Measurements from ENCODE around the gene NHLRC3. TPM values are rescaled to one million over a fixed set of nuclear protein-coding genes. Genes with fewer than 3 reads are reported as not detected.

The NHLRC3 gene
- total RNA-seq, 1 donor from 2014 or later: 26.0 TPM

Other genes starting within 250 kb of the NHLRC3 start
- not detected for gene STOML3, start 47.6 kb upstream of the NHLRC3 start, total RNA-seq
- gene PROSER1, start 367 bp upstream of the NHLRC3 start, total RNA-seq: 19.3 TPM